WI38 (cell line): ENCODE data around the gene SH3RF3.
"Not testable (repeated sequence)": the region's sequence is repeated elsewhere in the genome, so short reads cannot be mapped to it uniquely, and the experiment has no call there.

ENCODE experiments used
- H3K4me3 ChIP-seq: 2 replicates; pipeline ENCODE4 v1.5.1; 2011; ENCODE audit warnings: low read depth, mild to moderate bottlenecking, control low read depth, low read length
- CTCF ChIP-seq: IDR thresholded peaks from 2 replicates; pipeline ENCODE4 v1.5.1; 2012; ENCODE audit warnings: low read depth, mild to moderate bottlenecking, control low read depth, low read length

The SH3RF3 gene

GRCh38 chr2:109117780-109118179, 11.2 kb upstream of the SH3RF3 start:
- no peak overlapping the region for H3K4me3 ChIP-seq
- no peak for TF ChIP-seq CTCF

GRCh38 chr2:109118321-109118720, 10.7 kb upstream of the SH3RF3 start:
- no peak overlapping the region for H3K4me3 ChIP-seq
- no peak for TF ChIP-seq CTCF

GRCh38 chr2:109120166-109120565, 8.8 kb upstream of the SH3RF3 start:
- TF ChIP-seq CTCF = no peak
- H3K4me3 ChIP-seq = no peak overlapping the region

- H3K4me3 ChIP-seq = not testable (repeated sequence)
Observed at GRCh38 chr2:109120686-109121085, 8.3 kb upstream of the SH3RF3 start.

GRCh38 chr2:109123586-109124201, 5.3 kb upstream of the SH3RF3 start:
- TF ChIP-seq CTCF = no peak
- H3K4me3 ChIP-seq = no peak overlapping the region

- no peak overlapping the region for H3K4me3 ChIP-seq
- no peak for TF ChIP-seq CTCF
Observed at GRCh38 chr2:109124982-109125592, 3.9 kb upstream of the SH3RF3 start.

GRCh38 chr2:109125593-109126500, 3.2 kb upstream of the SH3RF3 start:
- TF ChIP-seq CTCF = no peak
- H3K4me3 ChIP-seq = peak overlapping the region; percentile 15; the same call in 1 of the 2 replicates
